Type B pancreatic cell (in vitro differentiated cells): ENCODE measurements around the gene EFCAB6. TPM values are rescaled to one million over a fixed set of nuclear protein-coding genes. Genes with fewer than 3 reads are reported as not detected.

Experiments used
- DNase-seq: peaks from one replicate; pipeline ENCODE4 v3.0.0; 2021; ENCODE audit warnings: mixed read lengths; ENCODE audit not compliant: unreplicated experiment; ENCODE audit errors: extremely low spot score
- H3K27ac Mint-ChIP-seq: 2 replicates; pipeline ENCODE4 v1.8.0; 2021; ENCODE audit warnings: mild to moderate bottlenecking, mixed read lengths
- H3K27me3 Mint-ChIP-seq: 2 replicates; pipeline ENCODE4 v1.8.0; 2021; ENCODE audit warnings: mixed read lengths
- H3K36me3 Mint-ChIP-seq: 2 replicates; pipeline ENCODE4 v1.8.0; 2021; ENCODE audit warnings: mixed read lengths
- H3K4me1 Mint-ChIP-seq: one replicate; pipeline ENCODE4 v1.8.0; 2021; ENCODE audit warnings: mixed read lengths; ENCODE audit not compliant: unreplicated experiment
- H3K4me3 Mint-ChIP-seq: 2 replicates; pipeline ENCODE4 v1.8.0; 2021; ENCODE audit warnings: mild to moderate bottlenecking, mixed read lengths
- H3K9me3 Mint-ChIP-seq: 2 replicates; pipeline ENCODE4 v1.8.0; 2021; ENCODE audit warnings: mixed read lengths
- long read RNA-seq: library from polyadenylated mRNA; unstranded; transcript quantifications from one replicate; pipeline ENCODE4 v2.0.0, GENCODE V29; 2020
- total RNA-seq: library from RNA; stranded (reverse); gene quantifications from 2 replicates; pipeline ENCODE4 v1.2.1, GENCODE V29; 2021; ENCODE audit warnings: low replicate concordance
- TF ChIP-seq, protein P1 (sequence below): fragments of 200-600 bp; sonication (generic); conservative IDR thresholded peaks from 2 replicates; pipeline ENCODE4 v1.5.0; 2021; ENCODE audit warnings: antibody characterized with exemption, mild to moderate bottlenecking

EFCAB6 gene, protein sequence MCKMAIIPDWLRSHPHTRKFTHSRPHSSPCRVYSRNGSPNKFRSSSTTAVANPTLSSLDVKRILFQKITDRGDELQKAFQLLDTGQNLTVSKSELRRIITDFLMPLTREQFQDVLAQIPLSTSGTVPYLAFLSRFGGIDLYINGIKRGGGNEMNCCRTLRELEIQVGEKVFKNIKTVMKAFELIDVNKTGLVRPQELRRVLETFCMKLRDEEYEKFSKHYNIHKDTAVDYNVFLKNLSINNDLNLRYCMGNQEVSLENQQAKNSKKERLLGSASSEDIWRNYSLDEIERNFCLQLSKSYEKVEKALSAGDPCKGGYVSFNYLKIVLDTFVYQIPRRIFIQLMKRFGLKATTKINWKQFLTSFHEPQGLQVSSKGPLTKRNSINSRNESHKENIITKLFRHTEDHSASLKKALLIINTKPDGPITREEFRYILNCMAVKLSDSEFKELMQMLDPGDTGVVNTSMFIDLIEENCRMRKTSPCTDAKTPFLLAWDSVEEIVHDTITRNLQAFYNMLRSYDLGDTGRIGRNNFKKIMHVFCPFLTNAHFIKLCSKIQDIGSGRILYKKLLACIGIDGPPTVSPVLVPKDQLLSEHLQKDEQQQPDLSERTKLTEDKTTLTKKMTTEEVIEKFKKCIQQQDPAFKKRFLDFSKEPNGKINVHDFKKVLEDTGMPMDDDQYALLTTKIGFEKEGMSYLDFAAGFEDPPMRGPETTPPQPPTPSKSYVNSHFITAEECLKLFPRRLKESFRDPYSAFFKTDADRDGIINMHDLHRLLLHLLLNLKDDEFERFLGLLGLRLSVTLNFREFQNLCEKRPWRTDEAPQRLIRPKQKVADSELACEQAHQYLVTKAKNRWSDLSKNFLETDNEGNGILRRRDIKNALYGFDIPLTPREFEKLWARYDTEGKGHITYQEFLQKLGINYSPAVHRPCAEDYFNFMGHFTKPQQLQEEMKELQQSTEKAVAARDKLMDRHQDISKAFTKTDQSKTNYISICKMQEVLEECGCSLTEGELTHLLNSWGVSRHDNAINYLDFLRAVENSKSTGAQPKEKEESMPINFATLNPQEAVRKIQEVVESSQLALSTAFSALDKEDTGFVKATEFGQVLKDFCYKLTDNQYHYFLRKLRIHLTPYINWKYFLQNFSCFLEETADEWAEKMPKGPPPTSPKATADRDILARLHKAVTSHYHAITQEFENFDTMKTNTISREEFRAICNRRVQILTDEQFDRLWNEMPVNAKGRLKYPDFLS (N-terminal part only)
- 4.2 and 5.3 TPM in 2 replicates for total RNA-seq
- long read RNA-seq, partial matches to known transcripts, result 1 of 5 reads
- long read RNA-seq, other reads (novel, unspliced or antisense), result 4 of 5 reads

DNA sequence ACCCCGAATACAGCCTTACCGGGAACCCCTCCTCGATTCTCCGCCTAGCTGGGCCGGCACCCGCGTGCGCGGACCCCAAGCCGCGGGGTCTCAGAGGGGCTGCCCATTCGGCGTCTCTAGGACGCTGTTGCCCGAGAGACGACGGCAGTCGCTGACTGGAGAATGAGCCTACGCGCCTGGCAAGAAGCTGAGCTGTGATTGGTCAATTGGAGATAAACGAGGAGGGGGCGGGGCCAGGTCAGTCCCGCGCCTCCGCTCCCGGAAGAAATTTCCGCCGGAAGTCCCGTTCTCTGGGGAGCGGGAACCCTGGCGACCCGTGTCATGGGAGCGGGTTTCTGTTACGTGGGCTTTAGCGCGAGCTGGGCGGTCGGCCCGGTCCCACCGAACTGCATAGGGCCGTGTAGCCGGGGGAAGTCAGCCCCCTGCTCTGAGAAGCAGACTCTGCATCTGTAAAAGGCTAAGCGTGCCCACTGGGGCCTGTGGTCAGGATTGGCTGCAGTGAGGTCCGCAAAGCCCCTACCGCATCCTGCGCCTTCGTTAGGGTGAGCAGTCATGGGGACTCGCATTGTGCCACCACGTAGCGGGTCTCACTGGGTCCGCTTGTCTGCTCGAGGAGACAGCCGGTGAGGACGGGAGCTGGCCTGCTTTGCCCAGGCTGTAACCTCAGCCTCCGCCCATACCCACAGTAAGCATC lies at the start of gene EFCAB6:
Gene EFCAB6, minus strand, starts transcription at position 157 of the 694 bp plus-strand sequence. CDS start 29,987 bp downstream, outside the sequence.
- H3K4me3 Mint-ChIP-seq, result peak within 1 kb of the TSS; percentile 92
- H3K4me1 Mint-ChIP-seq, result peaks cover 23% of the 10 kb centered on the region
- H3K36me3 Mint-ChIP-seq, result peaks cover 6% of the 10 kb centered on the region
- no peaks in the 10 kb centered on the region for H3K9me3 Mint-ChIP-seq
- H3K27ac Mint-ChIP-seq, result peak within 1 kb of the TSS; percentile 91
- no peaks in the 10 kb centered on the region for H3K27me3 Mint-ChIP-seq
- peak; percentile 93 for DNase-seq
- TF ChIP-seq, protein P1, sequence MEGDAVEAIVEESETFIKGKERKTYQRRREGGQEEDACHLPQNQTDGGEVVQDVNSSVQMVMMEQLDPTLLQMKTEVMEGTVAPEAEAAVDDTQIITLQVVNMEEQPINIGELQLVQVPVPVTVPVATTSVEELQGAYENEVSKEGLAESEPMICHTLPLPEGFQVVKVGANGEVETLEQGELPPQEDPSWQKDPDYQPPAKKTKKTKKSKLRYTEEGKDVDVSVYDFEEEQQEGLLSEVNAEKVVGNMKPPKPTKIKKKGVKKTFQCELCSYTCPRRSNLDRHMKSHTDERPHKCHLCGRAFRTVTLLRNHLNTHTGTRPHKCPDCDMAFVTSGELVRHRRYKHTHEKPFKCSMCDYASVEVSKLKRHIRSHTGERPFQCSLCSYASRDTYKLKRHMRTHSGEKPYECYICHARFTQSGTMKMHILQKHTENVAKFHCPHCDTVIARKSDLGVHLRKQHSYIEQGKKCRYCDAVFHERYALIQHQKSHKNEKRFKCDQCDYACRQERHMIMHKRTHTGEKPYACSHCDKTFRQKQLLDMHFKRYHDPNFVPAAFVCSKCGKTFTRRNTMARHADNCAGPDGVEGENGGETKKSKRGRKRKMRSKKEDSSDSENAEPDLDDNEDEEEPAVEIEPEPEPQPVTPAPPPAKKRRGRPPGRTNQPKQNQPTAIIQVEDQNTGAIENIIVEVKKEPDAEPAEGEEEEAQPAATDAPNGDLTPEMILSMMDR, result no peak

DNA sequence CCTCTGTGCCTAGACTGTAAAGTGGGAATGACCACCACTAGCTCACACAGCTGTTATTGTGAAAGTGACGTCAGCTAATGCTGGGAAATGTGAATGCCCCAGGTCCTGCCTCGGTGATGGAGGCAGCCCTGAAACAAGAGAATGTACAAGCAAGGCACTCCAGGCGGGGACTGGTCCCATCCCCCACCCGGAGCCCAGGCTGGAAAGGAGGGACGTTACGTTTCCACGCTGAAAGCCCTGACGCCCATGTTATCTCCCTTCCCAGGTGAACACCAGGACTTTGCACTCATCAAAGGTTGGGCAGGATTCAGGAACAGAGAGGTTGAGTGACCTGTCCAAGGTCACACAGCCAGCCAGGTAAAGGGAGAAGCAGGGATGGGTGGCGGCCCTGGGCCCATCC lies 49.4 kb upstream of the EFCAB6 start:
- peaks cover 5% of the 10 kb centered on the region for H3K9me3 Mint-ChIP-seq
- TF ChIP-seq, protein P1, result no peak
- peak overlapping the region; percentile 84 for H3K4me3 Mint-ChIP-seq
- DNase-seq, result no peak
- no peaks in the 10 kb centered on the region for H3K36me3 Mint-ChIP-seq
- peaks cover 5% of the 10 kb centered on the region for H3K4me1 Mint-ChIP-seq
- H3K27me3 Mint-ChIP-seq, result peaks cover 43% of the 10 kb centered on the region
- peak overlapping the region; percentile 82 for H3K27ac Mint-ChIP-seq

DNA sequence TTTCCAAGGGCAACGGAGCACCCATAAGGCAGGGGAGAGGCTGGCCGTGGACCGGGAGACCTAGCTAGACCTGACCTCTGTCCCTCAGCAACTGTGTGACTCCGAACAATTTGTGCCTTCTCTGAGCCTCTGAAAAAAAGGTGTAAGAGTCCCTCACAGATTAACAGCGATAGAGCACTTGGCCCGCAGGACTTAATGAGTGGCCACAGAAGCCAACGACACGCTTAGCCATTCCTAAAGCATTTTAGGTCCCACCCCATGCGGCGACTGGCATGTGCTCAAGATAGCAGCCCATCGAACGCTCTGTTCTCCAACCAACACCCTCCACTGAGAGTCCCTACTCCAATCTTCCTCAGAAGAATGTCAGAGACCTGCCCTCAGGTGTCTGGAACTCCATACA lies 48.7 kb upstream of the EFCAB6 start:
- Mint-ChIP-seq H3K4me1 (peaks cover 5% of the 10 kb centered on the region), H3K27me3 (peaks cover 39% of the 10 kb centered on the region), H3K36me3 (no peaks in the 10 kb centered on the region), H3K27ac (peak overlapping the region; percentile 82), H3K9me3 (peaks cover 5% of the 10 kb centered on the region), H3K4me3 (peak overlapping the region; percentile 84)
- TF ChIP-seq, protein P1, result no peak
- DNase-seq, result no peak

DNA sequence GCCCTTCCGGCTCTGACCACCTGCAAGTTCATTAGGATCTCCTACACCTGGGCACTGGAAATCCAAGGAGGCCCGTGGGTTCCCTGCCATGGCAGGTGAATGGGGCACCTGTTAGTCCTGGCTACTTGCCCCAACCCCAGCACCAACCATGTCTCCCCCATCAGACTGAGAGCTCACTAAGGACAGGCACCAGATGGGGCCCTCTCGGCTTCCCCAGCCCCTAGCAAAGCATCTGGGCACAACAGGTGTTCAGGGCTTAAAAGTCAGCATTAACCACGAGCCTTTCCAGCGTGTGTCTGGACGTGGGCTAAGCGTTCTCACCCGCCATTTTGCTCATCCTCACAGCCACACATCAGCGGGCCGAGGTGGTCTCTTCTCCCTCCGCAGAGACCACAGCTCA lies 48.0 kb upstream of the EFCAB6 start:
- peaks cover 5% of the 10 kb centered on the region for H3K4me1 Mint-ChIP-seq
- H3K27ac Mint-ChIP-seq, result no peak overlapping the region
- H3K4me3 Mint-ChIP-seq, result peak overlapping the region; percentile 55

More for the DNA sequence above, 48.0 kb upstream of the EFCAB6 start:
- no peak for DNase-seq
- peaks cover 5% of the 10 kb centered on the region for H3K9me3 Mint-ChIP-seq
- H3K36me3 Mint-ChIP-seq, result no peaks in the 10 kb centered on the region
- peaks cover 32% of the 10 kb centered on the region for H3K27me3 Mint-ChIP-seq
- TF ChIP-seq, protein P1, result no peak
